ENCODE data around the gene GTF3C2.

GTF3C2 gene

GRCh38 chr2:27377618-27378095, 21.1 kb upstream of the GTF3C2 start:
- TF ChIP-seq GATA3 (IDR thresholded peaks at IDR 0.05; ENCODE audit: low read depth, low read length) = no peak
- no peak for TF ChIP-seq GATA2 (IDR thresholded peaks at IDR 0.05; ENCODE audit: low read depth, low read length)

GRCh38 chr2:27376866-27377617, 20.5 kb upstream of the GTF3C2 start:
- TF ChIP-seq GATA2 (IDR thresholded peaks at IDR 0.05; ENCODE audit: low read depth, low read length) (no peak), GATA3 (IDR thresholded peaks at IDR 0.05; ENCODE audit: low read depth, low read length) (no peak)

- TF ChIP-seq GATA3 (IDR thresholded peaks at IDR 0.05; ENCODE audit: low read depth, low read length) (no peak), GATA2 (IDR thresholded peaks at IDR 0.05; ENCODE audit: low read depth, low read length) (no peak)
These were observed 19.7 kb upstream of the GTF3C2 start for GRCh38 chr2:27376151-27376865.

- TF ChIP-seq GATA2 (IDR thresholded peaks at IDR 0.05; ENCODE audit: low read depth, low read length) (no peak), GATA3 (IDR thresholded peaks at IDR 0.05; ENCODE audit: low read depth, low read length) (no peak)
These were observed 19.0 kb upstream of the GTF3C2 start for GRCh38 chr2:27375513-27376099.

GRCh38 chr2:27373567-27373966, 17.0 kb upstream of the GTF3C2 start:
- TF ChIP-seq GATA3 (IDR thresholded peaks at IDR 0.05; ENCODE audit: low read depth, low read length) (no peak), GATA2 (IDR thresholded peaks at IDR 0.05; ENCODE audit: low read depth, low read length) (no peak)

GRCh38 chr2:27372937-27373336, 16.4 kb upstream of the GTF3C2 start:
- TF ChIP-seq GATA3 (IDR thresholded peaks at IDR 0.05; ENCODE audit: low read depth, low read length) (no peak), GATA2 (IDR thresholded peaks at IDR 0.05; ENCODE audit: low read depth, low read length) (no peak)

- TF ChIP-seq GATA2 (IDR thresholded peaks at IDR 0.05; ENCODE audit: low read depth, low read length) = no peak
- TF ChIP-seq GATA3 (IDR thresholded peaks at IDR 0.05; ENCODE audit: low read depth, low read length) = no peak
These were observed 14.5 kb upstream of the GTF3C2 start for GRCh38 chr2:27370816-27371620.

GRCh38 chr2:27370026-27370815, 13.7 kb upstream of the GTF3C2 start, which contains the start of the genes EIF2B4 and SNX17:
Gene EIF2B4, minus strand, starts transcription at chr2:27370338. Its CDS starts 24 bp downstream, at chr2:27370314.
Gene SNX17, plus strand, starts transcription at chr2:27370616. Its CDS starts 128 bp downstream, at chr2:27370744.
- no peak for TF ChIP-seq GATA3 (IDR thresholded peaks at IDR 0.05; ENCODE audit: low read depth, low read length)
- TF ChIP-seq GATA2 (IDR thresholded peaks at IDR 0.05; ENCODE audit: low read depth, low read length) = no peak; the same call in 1 of the 2 replicates

- TF ChIP-seq GATA3 (IDR thresholded peaks at IDR 0.05; ENCODE audit: low read depth, low read length) = no peak
- TF ChIP-seq GATA2 (IDR thresholded peaks at IDR 0.05; ENCODE audit: low read depth, low read length) = no peak
These were observed 13.0 kb upstream of the GTF3C2 start for GRCh38 chr2:27369471-27370025.

- TF ChIP-seq GATA3 (IDR thresholded peaks at IDR 0.05; ENCODE audit: low read depth, low read length) = no peak
- no peak for TF ChIP-seq GATA2 (IDR thresholded peaks at IDR 0.05; ENCODE audit: low read depth, low read length)
These were observed 7.4 kb upstream of the GTF3C2 start for GRCh38 chr2:27363933-27364332.

GRCh38 chr2:27362678-27363420, 6.3 kb upstream of the GTF3C2 start:
- no peak for TF ChIP-seq GATA2 (IDR thresholded peaks at IDR 0.05; ENCODE audit: low read depth, low read length)
- TF ChIP-seq GATA3 (IDR thresholded peaks at IDR 0.05; ENCODE audit: low read depth, low read length) = no peak

GRCh38 chr2:27356056-27356381, 545 bp downstream of the GTF3C2 start:
- TF ChIP-seq GATA2 (IDR thresholded peaks at IDR 0.05; ENCODE audit: low read depth, low read length) (no peak), GATA3 (IDR thresholded peaks at IDR 0.05; ENCODE audit: low read depth, low read length) (no peak)
